Neuron (in vitro differentiated cells): Measurements from ENCODE around the gene TMC1.

Experiments used
- H2AFZ ChIP-seq: one replicate; pipeline ENCODE4 v1.6.1; 2013; ENCODE audit warnings: low read depth, mild to moderate bottlenecking, inconsistent platforms, low read length, moderate library complexity
- H3K27me3 ChIP-seq: one replicate; pipeline ENCODE4 v1.6.1; 2013; ENCODE audit warnings: low read length; ENCODE audit not compliant: insufficient read depth
- H3K36me3 ChIP-seq: one replicate; pipeline ENCODE4 v1.6.1; 2013; ENCODE audit warnings: low read length; ENCODE audit not compliant: insufficient read depth
- H3K4me1 ChIP-seq: one replicate; pipeline ENCODE4 v1.6.1; 2013; ENCODE audit warnings: low read length; ENCODE audit not compliant: insufficient read depth
- H3K4me3 ChIP-seq: 2 replicates; pipeline ENCODE4 v1.5.1; 2013; ENCODE audit warnings: mild to moderate bottlenecking, low read length, moderate library complexity
- H3K9me3 ChIP-seq: one replicate; pipeline ENCODE4 v1.6.1; 2013; ENCODE audit warnings: low read length

The TMC1 gene

DNA sequence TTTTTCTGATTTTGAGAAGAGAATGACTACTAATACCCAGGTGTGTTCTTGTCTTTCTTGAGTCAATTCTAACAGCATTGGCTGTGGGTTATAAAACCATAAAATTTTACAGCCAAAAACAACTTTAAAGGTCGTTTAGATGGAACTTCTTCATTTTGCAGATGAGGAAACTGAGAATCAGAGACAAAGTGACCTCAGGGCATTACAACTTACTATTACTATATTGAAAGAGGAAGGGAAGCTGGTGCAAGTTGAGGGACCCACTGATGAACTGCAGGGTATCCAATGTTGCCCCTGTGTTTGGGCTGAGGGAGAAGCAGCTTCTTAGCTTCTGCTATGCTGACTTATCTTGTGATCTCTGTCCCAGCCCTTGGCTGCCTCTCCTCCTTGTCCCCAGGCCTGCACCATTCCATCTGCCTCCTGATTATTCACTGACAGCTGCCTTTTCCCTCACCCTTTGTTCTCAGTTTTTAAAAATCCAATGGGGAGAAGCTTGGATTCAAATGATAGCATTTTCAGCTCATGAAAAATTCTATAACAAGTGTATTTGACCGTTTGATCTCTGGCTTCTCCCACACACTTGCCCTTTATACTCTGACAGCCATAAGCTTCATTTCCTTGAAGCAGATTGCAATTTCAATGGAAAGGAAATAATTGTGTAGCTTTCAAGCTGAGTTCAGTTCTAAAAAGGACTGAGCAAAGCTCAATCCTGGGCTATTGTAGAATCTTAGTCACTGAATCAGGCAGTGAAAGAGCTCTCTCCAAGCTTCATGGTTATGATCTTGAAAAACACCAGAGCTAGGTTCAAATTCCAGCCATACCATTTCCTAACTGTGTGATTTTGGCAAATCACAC lies 68.5 kb downstream of the TMC1 start:
- Histone ChIP-seq H3K4me1 (peaks cover 20% of the 10 kb centered on the region), H3K4me3 (no peak overlapping the region), H3K36me3 (no peaks in the 10 kb centered on the region), H2AFZ (no peak overlapping the region), H3K9me3 (no peaks in the 10 kb centered on the region), H3K27me3 (no peaks in the 10 kb centered on the region)

DNA sequence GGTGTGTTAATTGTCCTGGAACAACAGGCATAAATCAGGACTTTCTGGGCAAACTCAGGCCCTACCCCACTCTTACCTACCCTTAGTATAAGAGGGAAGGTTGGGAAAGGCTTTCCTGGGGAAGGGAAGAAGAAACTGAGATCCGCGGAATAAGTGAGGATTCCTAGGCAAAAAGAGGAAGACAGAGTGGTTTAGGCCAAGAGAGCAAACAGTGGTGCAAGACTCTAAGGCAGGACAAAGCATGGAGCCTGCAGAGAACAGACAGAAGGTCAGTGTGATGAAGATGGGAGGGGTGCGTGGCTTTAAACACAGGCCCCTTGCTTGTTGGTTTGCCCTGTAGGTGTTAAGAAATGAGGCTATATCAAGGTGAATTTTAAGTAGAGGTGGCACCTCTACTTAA lies 69.4 kb downstream of the TMC1 start:
- H3K4me3 ChIP-seq: no peak overlapping the region
- no peaks in the 10 kb centered on the region for H3K27me3 ChIP-seq
- peaks cover 20% of the 10 kb centered on the region for H3K4me1 ChIP-seq
- H2AFZ ChIP-seq: no peak overlapping the region
- H3K9me3 ChIP-seq: no peaks in the 10 kb centered on the region
- H3K36me3 ChIP-seq: no peaks in the 10 kb centered on the region

DNA sequence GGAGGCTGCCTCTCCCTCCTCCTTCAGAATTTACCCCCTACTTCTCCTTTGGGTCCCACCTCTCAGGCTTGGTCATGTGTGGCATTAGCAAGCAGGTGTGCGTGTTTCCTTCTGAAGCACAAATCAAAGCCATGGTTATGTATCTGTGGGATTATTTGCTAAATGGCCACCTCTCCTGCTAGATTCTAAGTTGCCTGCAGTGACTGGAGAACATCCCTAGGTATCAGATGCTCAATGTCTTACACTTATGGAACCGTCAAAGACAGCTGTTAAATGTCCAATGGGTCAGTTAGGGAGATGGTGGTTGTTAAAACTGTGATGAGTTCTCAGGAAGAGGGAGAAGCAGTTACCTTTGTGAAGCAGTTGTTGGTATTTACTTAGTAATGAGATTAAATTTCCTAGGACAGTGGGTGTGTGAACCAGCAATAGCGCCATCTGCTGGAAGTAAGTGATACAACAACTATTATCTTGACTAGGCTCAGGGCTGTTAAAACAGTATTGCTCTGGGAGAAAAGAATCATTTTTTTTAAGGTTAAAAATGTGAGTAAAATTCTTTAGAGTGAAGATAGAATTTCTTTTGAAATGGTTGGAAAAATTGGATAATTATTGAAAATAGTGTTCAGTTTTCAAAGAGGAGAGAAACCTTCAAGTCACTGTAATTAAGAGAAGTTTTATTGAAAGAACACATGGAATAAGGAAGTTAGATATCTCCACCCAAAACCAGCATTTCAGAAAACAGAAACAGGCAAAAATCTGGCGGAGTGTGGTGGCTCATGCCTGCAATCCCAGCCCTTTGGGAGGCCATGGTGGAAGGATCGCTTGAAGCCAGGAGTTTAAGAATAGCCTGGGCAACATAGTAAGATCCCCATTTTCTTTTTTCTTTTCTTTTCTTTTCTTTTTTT lies 71.3 kb downstream of the TMC1 start:
- Histone ChIP-seq H2AFZ (no peak overlapping the region), H3K9me3 (no peaks in the 10 kb centered on the region), H3K4me3 (no peak overlapping the region), H3K27me3 (no peaks in the 10 kb centered on the region), H3K4me1 (peaks cover 20% of the 10 kb centered on the region), H3K36me3 (no peaks in the 10 kb centered on the region)

DNA sequence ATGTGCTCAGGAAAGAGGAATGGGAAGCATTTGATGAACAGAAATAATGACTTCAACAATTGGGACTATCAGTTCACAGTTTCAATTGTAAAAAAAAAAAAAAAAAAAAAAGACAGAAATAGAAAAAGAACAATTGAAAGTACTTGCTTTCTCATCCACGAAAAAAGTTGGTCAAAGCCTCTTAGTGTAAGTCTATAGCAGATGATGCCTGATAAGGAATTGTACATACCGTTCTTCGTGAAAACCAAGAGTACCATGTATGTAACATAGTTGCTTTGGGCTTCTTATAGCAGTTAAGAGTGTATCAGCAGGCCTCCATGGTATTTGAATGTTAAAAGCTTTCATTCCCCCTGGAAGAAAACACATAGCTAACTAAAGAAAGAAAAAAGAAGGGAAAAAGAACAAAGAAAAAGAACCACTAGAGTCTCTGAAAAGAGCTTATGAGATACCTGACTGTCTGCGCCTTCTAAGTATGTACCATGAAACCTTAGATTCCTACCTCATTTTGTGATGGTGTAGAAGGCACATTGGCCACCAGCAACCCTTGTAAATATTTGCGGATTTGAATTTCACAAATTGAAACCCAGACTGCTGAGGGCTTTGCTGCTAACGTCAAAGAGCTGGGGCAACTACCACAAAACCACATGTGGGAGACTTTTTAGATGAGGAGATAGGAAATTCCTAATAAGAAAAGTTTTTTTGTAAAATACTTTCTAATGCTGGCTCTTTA lies 75.2 kb downstream of the TMC1 start:
- H3K9me3 ChIP-seq: no peaks in the 10 kb centered on the region
- H3K4me3 ChIP-seq: no peak overlapping the region
- no peak overlapping the region for H2AFZ ChIP-seq
- no peaks in the 10 kb centered on the region for H3K27me3 ChIP-seq
- H3K4me1 ChIP-seq: peaks cover 4% of the 10 kb centered on the region
- H3K36me3 ChIP-seq: no peaks in the 10 kb centered on the region

DNA sequence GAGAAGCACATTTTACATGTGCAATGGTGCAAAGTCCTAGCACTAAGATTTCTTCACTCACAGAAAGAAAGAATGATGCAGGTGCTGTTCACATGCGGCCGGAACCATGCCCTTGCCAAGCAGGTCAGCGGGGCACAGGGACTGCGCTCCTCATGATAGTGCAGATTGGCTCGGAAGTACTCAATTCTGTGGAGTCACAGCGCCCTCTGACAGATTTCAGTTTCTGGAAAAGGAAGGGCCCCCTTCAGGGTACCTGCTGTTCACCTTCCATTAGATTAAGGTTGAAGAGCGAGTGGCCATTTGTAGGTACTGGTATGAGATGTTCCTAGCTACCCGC lies 75.7 kb downstream of the TMC1 start:
- H2AFZ ChIP-seq: no peak overlapping the region
- H3K9me3 ChIP-seq: no peaks in the 10 kb centered on the region
- peaks cover 4% of the 10 kb centered on the region for H3K4me1 ChIP-seq
- no peak overlapping the region for H3K4me3 ChIP-seq
- H3K27me3 ChIP-seq: no peaks in the 10 kb centered on the region
- H3K36me3 ChIP-seq: no peaks in the 10 kb centered on the region

DNA sequence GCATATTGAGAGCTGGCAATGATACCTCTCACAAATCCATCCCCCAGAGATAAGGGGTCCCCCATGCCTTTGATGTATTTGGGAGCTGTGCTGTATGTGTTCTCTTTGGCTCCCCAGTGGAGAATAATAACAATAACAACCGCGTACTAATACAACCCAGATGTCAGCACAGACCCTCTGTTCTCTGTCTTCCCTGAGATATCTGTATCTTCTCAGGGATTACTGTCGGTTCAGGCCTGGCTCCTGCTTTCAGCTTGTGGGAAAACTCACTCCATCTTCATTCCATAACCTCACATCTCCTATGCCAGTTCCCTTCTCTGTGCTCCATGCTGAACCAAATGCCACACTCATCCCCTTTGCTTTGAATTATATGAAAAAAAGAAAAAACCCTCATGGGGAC lies 76.2 kb downstream of the TMC1 start:
- Histone ChIP-seq H3K27me3 (no peaks in the 10 kb centered on the region), H2AFZ (no peak overlapping the region), H3K4me3 (no peak overlapping the region), H3K4me1 (peaks cover under 1% of the 10 kb centered on the region), H3K9me3 (no peaks in the 10 kb centered on the region), H3K36me3 (no peaks in the 10 kb centered on the region)

DNA sequence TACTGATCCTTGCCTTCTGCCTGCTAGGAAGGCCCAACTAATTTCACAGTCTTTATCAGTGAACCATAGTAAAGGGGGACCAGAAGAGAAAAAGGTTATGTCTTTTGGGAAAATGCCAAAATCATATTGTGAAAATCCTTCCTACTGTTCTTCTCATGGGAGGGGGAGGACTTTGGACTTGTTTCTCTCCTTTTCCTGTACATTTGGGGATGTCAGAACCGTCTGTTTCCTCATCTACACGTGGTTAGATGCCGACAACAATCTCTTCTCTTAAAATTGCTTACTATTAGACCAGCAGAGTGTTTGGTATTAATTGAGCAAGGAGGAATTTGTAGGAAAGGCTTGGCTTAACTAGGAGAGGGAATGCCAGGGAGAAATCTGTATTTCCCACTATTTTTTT lies 77.2 kb downstream of the TMC1 start:
- H2AFZ ChIP-seq: no peak overlapping the region
- H3K36me3 ChIP-seq: no peaks in the 10 kb centered on the region
- no peaks in the 10 kb centered on the region for H3K9me3 ChIP-seq
- H3K4me3 ChIP-seq: no peak overlapping the region
- no peaks in the 10 kb centered on the region for H3K27me3 ChIP-seq
- no peaks in the 10 kb centered on the region for H3K4me1 ChIP-seq

DNA sequence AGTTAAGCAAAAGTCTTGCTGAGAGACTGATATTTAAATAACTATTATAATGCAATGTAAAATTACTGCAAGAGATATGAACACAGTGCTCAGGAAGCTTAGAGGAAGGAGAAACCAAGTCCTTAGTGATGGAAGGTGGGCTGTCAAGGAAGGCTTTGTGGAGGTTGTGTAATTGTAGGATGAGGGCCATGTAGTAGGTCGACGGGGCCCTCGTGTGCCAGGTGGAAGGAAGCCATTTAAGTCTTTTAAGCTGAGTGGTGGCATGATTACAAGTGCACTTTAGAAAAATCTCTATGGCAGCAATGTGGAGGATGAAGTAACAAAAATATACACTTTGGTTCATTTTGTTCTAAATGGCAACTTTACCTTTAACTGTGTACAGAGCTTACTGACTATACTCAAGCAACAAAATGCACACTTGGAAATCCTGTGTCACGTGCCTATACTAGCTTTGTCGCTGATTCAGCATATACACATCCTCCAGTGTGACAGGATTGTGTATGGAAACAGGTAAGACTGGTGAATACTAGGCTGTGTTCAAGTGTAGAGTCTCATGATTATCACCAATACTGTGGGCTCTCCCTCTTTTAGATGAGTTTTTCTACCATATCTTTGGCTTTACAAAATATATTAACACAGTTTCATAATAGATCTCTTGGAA lies 78.6 kb downstream of the TMC1 start:
- Histone ChIP-seq H3K27me3 (no peaks in the 10 kb centered on the region), H3K9me3 (no peaks in the 10 kb centered on the region), H3K36me3 (no peaks in the 10 kb centered on the region), H2AFZ (no peak overlapping the region), H3K4me3 (no peak overlapping the region), H3K4me1 (no peaks in the 10 kb centered on the region)

DNA sequence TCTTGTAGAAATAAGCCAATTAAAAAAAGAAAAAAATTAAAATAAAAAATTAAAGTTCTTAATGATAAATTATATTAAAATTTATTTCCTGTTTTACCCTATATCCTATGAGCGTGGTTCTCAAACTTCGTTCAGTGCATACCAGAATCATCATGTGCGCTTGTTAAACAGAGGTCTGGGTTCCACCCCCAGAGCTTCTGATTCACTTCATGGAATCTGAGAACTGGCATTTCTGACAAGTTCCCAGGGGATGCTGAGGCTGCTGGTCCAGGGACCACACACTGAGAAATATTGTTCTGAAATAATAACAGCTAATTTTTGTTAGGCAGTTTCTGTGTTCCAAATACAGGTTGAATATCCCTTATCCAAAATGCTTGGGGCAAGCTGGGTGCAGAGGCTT lies 79.3 kb downstream of the TMC1 start:
- no peaks in the 10 kb centered on the region for H3K36me3 ChIP-seq
- H3K27me3 ChIP-seq: no peaks in the 10 kb centered on the region
- no peaks in the 10 kb centered on the region for H3K4me1 ChIP-seq
- H2AFZ ChIP-seq: no peak overlapping the region
- H3K4me3 ChIP-seq: no peak overlapping the region
- no peaks in the 10 kb centered on the region for H3K9me3 ChIP-seq

DNA sequence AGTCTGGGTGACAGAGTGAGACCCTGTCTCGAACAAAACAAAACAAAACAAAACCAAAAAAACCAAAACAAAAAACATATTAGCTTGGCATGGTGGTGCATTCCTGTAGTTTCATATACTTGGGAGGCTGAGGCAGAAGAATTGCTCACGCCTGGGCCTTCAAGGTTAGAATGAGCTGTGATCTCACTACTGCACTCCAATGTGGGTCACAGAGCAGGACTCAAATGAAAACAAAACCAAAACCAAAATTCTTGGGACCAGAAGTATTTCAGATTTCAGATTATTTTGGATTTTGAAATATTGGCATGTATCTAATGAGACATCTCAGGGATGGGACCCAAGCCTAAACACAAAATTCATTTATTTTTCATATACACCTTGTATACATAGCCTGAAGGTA lies 80.2 kb downstream of the TMC1 start:
- no peaks in the 10 kb centered on the region for H3K27me3 ChIP-seq
- H3K4me1 ChIP-seq: no peaks in the 10 kb centered on the region
- no peak overlapping the region for H3K4me3 ChIP-seq
- H3K9me3 ChIP-seq: no peaks in the 10 kb centered on the region
- no peaks in the 10 kb centered on the region for H3K36me3 ChIP-seq
- H2AFZ ChIP-seq: no peak overlapping the region

DNA sequence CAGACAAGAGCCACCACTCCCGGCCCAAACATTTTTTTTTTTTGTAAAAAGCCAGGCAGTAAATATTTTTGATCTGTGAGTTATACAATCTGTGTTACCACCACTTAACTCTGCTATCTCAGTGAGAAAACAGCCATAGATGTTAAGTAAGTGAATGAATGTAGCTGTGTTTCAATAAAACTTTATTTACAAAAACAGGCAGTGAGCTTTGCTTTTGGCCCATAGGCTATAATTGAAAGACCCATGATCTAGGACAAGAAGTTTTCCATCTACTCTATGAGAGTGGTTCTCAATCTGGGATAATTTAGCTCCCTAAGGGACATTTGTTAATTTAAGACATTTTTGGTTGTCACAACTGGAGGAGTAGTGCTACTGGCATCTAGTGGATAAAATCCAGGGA lies 91.0 kb downstream of the TMC1 start:
- no peaks in the 10 kb centered on the region for H3K36me3 ChIP-seq
- no peaks in the 10 kb centered on the region for H3K9me3 ChIP-seq
- peaks cover 3% of the 10 kb centered on the region for H3K4me1 ChIP-seq
- no peaks in the 10 kb centered on the region for H3K27me3 ChIP-seq
- no peak overlapping the region for H3K4me3 ChIP-seq
- no peak overlapping the region for H2AFZ ChIP-seq

DNA sequence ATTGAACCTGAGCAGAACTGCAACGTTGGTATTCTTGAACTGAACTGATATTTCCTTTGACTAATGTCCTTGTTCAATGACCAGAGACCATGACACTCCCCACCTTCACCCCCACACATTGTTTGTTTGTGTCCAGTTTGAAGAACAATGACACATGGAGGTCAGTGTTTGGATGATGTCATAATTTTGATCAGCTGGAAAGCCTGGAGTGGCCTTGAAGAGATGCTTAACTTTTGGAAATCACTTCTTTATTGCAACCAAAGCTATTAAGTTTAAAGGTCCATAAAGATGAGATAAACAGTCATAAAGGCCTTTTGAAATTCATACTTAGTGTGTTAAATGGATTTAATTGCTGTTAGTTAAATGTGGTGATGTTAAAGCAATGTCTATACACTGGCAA lies 92.7 kb downstream of the TMC1 start:
- H3K4me1 ChIP-seq: peaks cover 3% of the 10 kb centered on the region
- no peak overlapping the region for H2AFZ ChIP-seq
- H3K9me3 ChIP-seq: no peaks in the 10 kb centered on the region
- no peaks in the 10 kb centered on the region for H3K36me3 ChIP-seq
- H3K4me3 ChIP-seq: no peak overlapping the region
- no peaks in the 10 kb centered on the region for H3K27me3 ChIP-seq
